Testis (tissue), 3 donors: Measurements from ENCODE around the gene AAR2. TPM values are rescaled to one million over a fixed set of nuclear protein-coding genes. Genes with fewer than 3 reads are reported as not detected.

Experiments used
- DNase-seq: peaks from one replicate; pipeline ENCODE4 v3.0.0-alpha.2; 2019
- H3K27ac ChIP-seq, 2 donors: fragments of 200-600 bp; sonication (generic); one replicate each; pipeline ENCODE4 v1.5.1; 2019
- H3K27me3 ChIP-seq: fragments of 200-600 bp; sonication (generic); one replicate; pipeline ENCODE4 v1.5.1; 2019
- H3K36me3 ChIP-seq: fragments of 200-600 bp; sonication (generic); one replicate; pipeline ENCODE4 v1.5.1; 2017; ENCODE audit warnings: low read depth; ENCODE audit errors: missing control alignments
- H3K4me1 ChIP-seq: fragments of 200-600 bp; sonication (generic); one replicate; pipeline ENCODE4 v1.5.1; 2019
- H3K4me3 ChIP-seq, 2 donors: fragments of 200-600 bp; sonication (generic); one replicate each; pipeline ENCODE4 v1.5.1; 2017 to 2019
- H3K9me3 ChIP-seq: fragments of 200-600 bp; sonication (generic); one replicate; pipeline ENCODE4 v1.5.1; 2017
- POLR2A ChIP-seq: fragments of 450-650 bp; IDR thresholded peaks from one replicate; pipeline ENCODE4 v1.6.1; 2017; ENCODE audit warnings: antibody characterized with exemption, mild to moderate bottlenecking, moderate library complexity
- WGBS, 2 donors: methylation state at CpG; one replicate each; pipeline ENCODE4 v1.1.5; 2018; 5-methylcytosine and 5-hydroxymethylcytosine counted together
- intact Hi-C: fragments of 100-400 bp; cut with DNase I; formaldehyde crosslinking; loops from one replicate; pipeline ENCODE4 v1.15.1; 2023; ENCODE audit warnings: low total_unique reads
- polyA plus RNA-seq: library from polyadenylated mRNA; stranded (reverse); fragments of 350-450 nt; fragmentation: Illumina TruSeq; extraction: RNeasy Lipid Tissue Mini Kit (QIAGEN cat#74804); gene quantifications from one replicate; pipeline ENCODE4 v1.2.3, GENCODE V29; 2014; ENCODE audit warnings: low read depth, low replicate concordance; ENCODE audit not compliant: insufficient read depth
- total RNA-seq, 2 donors: library from RNA; depleted of rRNA; stranded (reverse); fragments of >200 nt; gene quantifications; one replicate each; pipeline ENCODE4 v1.2.3, GENCODE V29; 2016
- TF ChIP-seq, protein P1 (sequence below), 3 experiments: fragments of 450-650 bp in 2 of 3; fragments of 200-600 bp in 1 of 3; sonication (generic) in 1 of 3; IDR thresholded peaks; one replicate each; pipeline ENCODE4 v1.5.1; 2016 to 2019; ENCODE audit warnings: antibody characterized with exemption in 3 of 3, mild to moderate bottlenecking in 2 of 3, moderate library complexity in 1 of 3

Gene AAR2
- total and polyA plus RNA-seq, 3 donors from 2014 or later: 38.7 to 47.0 (median 38.7) TPM

DNA sequence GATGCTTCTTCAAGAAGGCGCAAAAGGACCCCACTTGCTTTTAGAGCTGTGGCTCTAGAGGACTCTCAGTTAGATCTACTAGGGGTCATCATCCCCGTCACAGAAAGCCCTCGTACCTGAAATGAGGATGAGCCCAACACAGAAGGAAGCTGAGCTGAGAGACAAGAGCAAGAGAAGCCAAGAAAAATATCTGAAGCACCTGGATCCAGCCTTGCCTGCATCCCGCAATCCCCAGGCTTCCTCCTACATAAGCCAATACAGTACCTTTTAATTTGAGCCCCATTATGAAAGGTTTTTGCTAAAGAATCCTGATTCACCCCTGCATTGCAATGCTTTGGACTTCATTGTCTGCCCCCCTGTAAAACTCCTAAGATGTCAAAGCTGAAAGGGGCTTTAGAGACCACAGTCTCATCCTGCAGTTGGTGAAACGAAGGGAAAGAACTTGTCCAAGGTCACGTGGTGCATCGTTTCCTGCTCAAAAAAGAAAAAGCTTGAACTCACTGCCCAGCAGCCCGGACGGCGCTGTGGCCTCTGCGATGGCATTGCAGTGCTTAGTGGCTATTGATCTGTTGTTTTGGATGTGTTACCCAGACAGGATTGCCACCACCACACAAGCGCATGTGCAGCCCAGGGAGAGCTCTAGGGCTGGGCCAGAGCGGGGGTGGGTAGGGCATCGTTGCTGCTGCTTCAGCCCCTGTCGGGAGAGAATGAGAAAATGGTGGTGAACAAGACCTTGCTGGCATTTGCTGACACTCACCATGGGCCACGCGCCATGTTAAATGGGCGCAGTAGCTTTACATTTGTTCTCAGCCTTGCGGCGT is 28.4 kb downstream of the AAR2 start:
- intact Hi-C loops: no loop called here
- no peak for DNase-seq
- no peak overlapping the region for H3K4me3 ChIP-seq
- 92 to 94% methylated on average over 20 of the region's 20 CpGs for WGBS, 2 donors
- H3K4me1 ChIP-seq: no peaks in the 10 kb centered on the region
- TF ChIP-seq, protein P1, sequence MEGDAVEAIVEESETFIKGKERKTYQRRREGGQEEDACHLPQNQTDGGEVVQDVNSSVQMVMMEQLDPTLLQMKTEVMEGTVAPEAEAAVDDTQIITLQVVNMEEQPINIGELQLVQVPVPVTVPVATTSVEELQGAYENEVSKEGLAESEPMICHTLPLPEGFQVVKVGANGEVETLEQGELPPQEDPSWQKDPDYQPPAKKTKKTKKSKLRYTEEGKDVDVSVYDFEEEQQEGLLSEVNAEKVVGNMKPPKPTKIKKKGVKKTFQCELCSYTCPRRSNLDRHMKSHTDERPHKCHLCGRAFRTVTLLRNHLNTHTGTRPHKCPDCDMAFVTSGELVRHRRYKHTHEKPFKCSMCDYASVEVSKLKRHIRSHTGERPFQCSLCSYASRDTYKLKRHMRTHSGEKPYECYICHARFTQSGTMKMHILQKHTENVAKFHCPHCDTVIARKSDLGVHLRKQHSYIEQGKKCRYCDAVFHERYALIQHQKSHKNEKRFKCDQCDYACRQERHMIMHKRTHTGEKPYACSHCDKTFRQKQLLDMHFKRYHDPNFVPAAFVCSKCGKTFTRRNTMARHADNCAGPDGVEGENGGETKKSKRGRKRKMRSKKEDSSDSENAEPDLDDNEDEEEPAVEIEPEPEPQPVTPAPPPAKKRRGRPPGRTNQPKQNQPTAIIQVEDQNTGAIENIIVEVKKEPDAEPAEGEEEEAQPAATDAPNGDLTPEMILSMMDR (IDR thresholded peaks at IDR 0.05): no peak
- H3K27ac ChIP-seq: no peak overlapping the region
- no peaks in the 10 kb centered on the region for H3K27me3 ChIP-seq
- no peaks in the 10 kb centered on the region for H3K36me3 ChIP-seq
- H3K9me3 ChIP-seq: no peaks in the 10 kb centered on the region

DNA sequence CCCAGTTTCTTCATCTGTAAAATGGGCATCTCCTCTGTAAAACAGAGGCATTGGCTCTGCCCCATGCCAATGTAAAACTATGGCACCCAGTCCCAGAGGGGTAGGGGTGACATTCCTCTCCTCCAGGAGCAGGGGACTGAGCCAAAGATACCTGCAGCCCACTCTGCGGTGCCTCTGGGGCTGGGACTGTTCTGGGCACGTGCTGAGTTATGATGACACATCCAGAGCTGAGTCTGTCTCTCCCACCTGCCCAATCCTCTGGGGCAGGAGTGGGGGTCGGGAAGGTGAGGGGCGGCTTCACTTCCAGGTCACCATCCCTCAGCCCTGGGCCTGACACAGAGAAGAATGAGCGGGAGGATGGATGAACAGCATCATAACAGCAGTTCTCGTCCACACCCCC is 29.9 kb downstream of the AAR2 start:
- no peaks in the 10 kb centered on the region for H3K9me3 ChIP-seq
- H3K4me3 ChIP-seq: no peak overlapping the region
- no peak for TF ChIP-seq POLR2A
- TF ChIP-seq, protein P1 (IDR thresholded peaks at IDR 0.05): no peak
- 90 to 91% methylated on average over 6 of the region's 6 CpGs for WGBS, 2 donors
- H3K27me3 ChIP-seq: no peaks in the 10 kb centered on the region
- H3K4me1 ChIP-seq: no peaks in the 10 kb centered on the region
- DNase-seq: no peak
- intact Hi-C loops: no loop called here
- H3K36me3 ChIP-seq: no peaks in the 10 kb centered on the region
- H3K27ac ChIP-seq: no peak overlapping the region

GRCh38 chr20:36267605-36268381 is 31.5 kb downstream of the AAR2 start:
- Histone ChIP-seq H3K4me3 (no peak overlapping the region), H3K9me3 (no peaks in the 10 kb centered on the region), H3K4me1 (no peaks in the 10 kb centered on the region), H3K36me3 (no peaks in the 10 kb centered on the region), H3K27ac (no peak overlapping the region), H3K27me3 (no peaks in the 10 kb centered on the region)
- WGBS, 2 donors: 81 to 84% methylated on average over 12 to 24 of the region's 24 CpGs
- TF ChIP-seq, protein P1 (IDR thresholded peaks at IDR 0.05): no peak
- TF ChIP-seq POLR2A: no peak
- intact Hi-C loops: no loop called here
- no peak for DNase-seq

DNA sequence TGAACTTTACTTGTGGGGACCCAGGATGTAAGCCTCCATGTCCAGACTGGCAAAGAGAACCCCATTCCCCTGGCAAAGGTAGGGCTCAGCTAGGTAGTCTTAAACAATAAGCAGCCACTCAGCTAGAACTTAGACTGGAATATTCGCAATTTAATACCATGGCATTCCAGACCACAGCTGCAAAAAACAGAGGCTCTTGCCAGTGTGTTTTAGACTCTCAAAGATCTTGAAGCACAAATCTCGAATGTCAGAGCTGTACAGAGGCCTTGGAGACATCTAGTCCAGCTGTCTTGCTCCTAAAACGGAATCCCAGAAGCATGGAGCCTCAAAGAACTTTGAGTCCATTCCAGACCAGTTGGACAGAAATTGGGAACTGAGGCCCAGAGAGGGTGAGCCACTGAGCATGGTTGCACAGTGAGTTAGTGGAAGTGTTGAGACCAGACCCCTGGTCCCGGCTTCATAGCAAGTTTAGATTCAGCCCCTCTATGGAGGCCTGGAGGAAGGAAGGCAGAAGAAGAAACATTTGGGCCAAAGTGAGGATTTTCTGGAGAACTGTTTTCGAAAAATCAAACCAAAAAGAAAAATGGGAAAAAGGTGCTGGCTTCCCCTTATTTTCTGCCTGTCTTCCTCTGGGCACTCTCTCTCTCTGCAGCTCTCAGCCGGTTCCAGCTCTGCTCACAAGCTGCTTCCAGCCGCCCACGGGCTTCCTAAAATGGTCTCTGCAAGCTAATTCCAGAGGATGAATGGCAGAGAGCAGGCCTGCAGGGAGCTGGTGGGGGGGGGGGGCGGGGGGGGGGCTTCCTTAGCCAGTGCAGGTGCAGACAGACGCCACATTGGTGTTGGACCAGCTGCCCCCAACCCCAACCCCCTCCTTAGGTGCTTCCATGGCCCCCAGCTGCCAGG is 32.4 kb downstream of the AAR2 start:
- Histone ChIP-seq H3K27me3 (no peaks in the 10 kb centered on the region), H3K36me3 (no peaks in the 10 kb centered on the region), H3K4me3 (no peak overlapping the region), H3K9me3 (no peaks in the 10 kb centered on the region), H3K27ac (no peak overlapping the region), H3K4me1 (no peaks in the 10 kb centered on the region)
- intact Hi-C loops: no loop called here
- no peak for DNase-seq
- no peak for TF ChIP-seq POLR2A
- TF ChIP-seq, protein P1 (IDR thresholded peaks at IDR 0.05): no peak
- 50 to 71% methylated on average over 10 of the region's 10 CpGs for WGBS, 2 donors
